NK-92 (cell line): ENCODE measurements around the gene G3BP1.
"Not testable (repeated sequence)": the region's sequence is repeated elsewhere in the genome, so short reads cannot be mapped to it uniquely, and the experiment has no call there.

Experiments used
- DNase-seq: peaks from one replicate; lab custom pipeline; 2025; ENCODE audit not compliant: unreplicated experiment; lab: John Stamatoyannopoulos, UW

The G3BP1 gene

GRCh38 chr5:151793358-151793757, 21.6 kb downstream of the G3BP1 start:
- DNase-seq, result no peak

- DNase-seq, result no peak
These were observed 23.7 kb downstream of the G3BP1 start for GRCh38 chr5:151795426-151795825.

- DNase-seq, result no peak
These were observed 26.9 kb downstream of the G3BP1 start for GRCh38 chr5:151798674-151799073.

- DNase-seq, result no peak
These were observed 27.7 kb downstream of the G3BP1 start for GRCh38 chr5:151799407-151799806.

- no peak for DNase-seq
These were observed 28.8 kb downstream of the G3BP1 start for GRCh38 chr5:151800532-151800931.

- no peak for DNase-seq
These were observed 33.9 kb downstream of the G3BP1 start for GRCh38 chr5:151805414-151806223.

GRCh38 chr5:151808451-151809169, 36.9 kb downstream of the G3BP1 start:
- DNase-seq, result no peak

- no peak for DNase-seq
These were observed 38.7 kb downstream of the G3BP1 start for GRCh38 chr5:151810449-151810848.

GRCh38 chr5:151810897-151811296, 39.1 kb downstream of the G3BP1 start:
- no peak for DNase-seq

GRCh38 chr5:151811593-151812321, 40.0 kb downstream of the G3BP1 start:
- no peak for DNase-seq

- DNase-seq, result no peak
These were observed 41.1 kb downstream of the G3BP1 start for GRCh38 chr5:151812757-151813309.

GRCh38 chr5:151815051-151815450, 43.3 kb downstream of the G3BP1 start:
- no peak for DNase-seq

GRCh38 chr5:151819830-151820229, 48.1 kb downstream of the G3BP1 start:
- no peak for DNase-seq

- DNase-seq, result no peak
These were observed 48.5 kb downstream of the G3BP1 start for GRCh38 chr5:151820271-151820670.

- DNase-seq, result no peak
These were observed 49.1 kb downstream of the G3BP1 start for GRCh38 chr5:151820903-151821302.

GRCh38 chr5:151822141-151822540, 50.4 kb downstream of the G3BP1 start:
- DNase-seq, result no peak

- DNase-seq, result no peak
These were observed 53.7 kb downstream of the G3BP1 start for GRCh38 chr5:151825445-151825844.

GRCh38 chr5:151829370-151829769, 57.6 kb downstream of the G3BP1 start:
- no peak for DNase-seq

GRCh38 chr5:151832843-151833242, 61.1 kb downstream of the G3BP1 start:
- DNase-seq, result not testable (repeated sequence)

GRCh38 chr5:151846765-151847164, 75.0 kb downstream of the G3BP1 start:
- DNase-seq, result no peak

GRCh38 chr5:151847871-151848270, 76.1 kb downstream of the G3BP1 start:
- no peak for DNase-seq
